ENCODE data around the gene NADK. TPM values are rescaled to one million over a fixed set of nuclear protein-coding genes. Genes with fewer than 3 reads are reported as not detected.
"Not testable (repeated sequence)": the region's sequence is repeated elsewhere in the genome, so short reads cannot be mapped to it uniquely, and the experiment has no call there.

The NADK gene
- total and polyA plus RNA-seq, 10 of the 15 experiments (the other 5 are each of a cell fraction or from before 2014, with no cell fraction given), result 1.1 to 93.2 (median 46.9) TPM

GRCh38 chr1:1752190-1752589, 26.1 kb downstream of the NADK start:
- in situ Hi-C loops (cut with MboI), result no loop called here
- no peaks in the 10 kb centered on the region for H4K20me1 ChIP-seq (ENCODE audit: control insufficient read depth, insufficient read depth)
- H3K4me3 ChIP-seq, result no peak overlapping the region
- no peak for ATAC-seq
- no peaks in the 10 kb centered on the region for H3K27me3 ChIP-seq (replicated peaks in 1 of 2; ENCODE audit: control insufficient read depth in 2 of 2, insufficient read depth in 2 of 2, low read length in 1 of 2)
- SMC1A ChIA-PET (ENCODE audit: uncharacterized antibody, unreplicated experiment), result interaction anchor here (0.6 to 0.8 kb wide), 2 partner anchors 16 to 25 kb away, joined by 3 read pairs; no protein-coding TSS in a partner anchor
- H3K9ac ChIP-seq (ENCODE audit: control insufficient read depth, insufficient read depth, low read length), result no peak overlapping the region
- CTCF ChIA-PET, result no interaction called here
- no peak overlapping the region for H3K27ac ChIP-seq (ENCODE audit: control insufficient read depth, insufficient read depth)
- H3K4me2 ChIP-seq (ENCODE audit: control insufficient read depth, insufficient read depth), result no peak overlapping the region
- peaks cover 8 to 26% of the 10 kb centered on the region in 2 experiments; a peak in 3 of 4 replicates for H3K36me3 ChIP-seq (ENCODE audit: control insufficient read depth in 2 of 2, insufficient read depth in 2 of 2, low read length in 1 of 2)
- no peak overlapping the region for H2AFZ ChIP-seq (ENCODE audit: control insufficient read depth, low read depth, low read length)
- no peak for DNase-seq (ENCODE audit: low read depth, low spot score)
- intact Hi-C loops (cut with micrococcal nuclease; ENCODE audit: unreplicated experiment), result no loop called here
- no peak for FAIRE-seq
- POLR2A ChIA-PET, result no interaction called here
- BruUV-seq (replicated peaks), result no TSS peak
- TF ChIP-seq BHLHE40 (IDR thresholded peaks at IDR 0.05; ENCODE audit: borderline replicate concordance in 1 of 2, low read depth in 2 of 2, low read length in 1 of 2), result no peak
- H3K79me2 ChIP-seq (ENCODE audit: control insufficient read depth, insufficient read depth, low read length), result no peaks in the 10 kb centered on the region
- H3K4me1 ChIP-seq (ENCODE audit: control insufficient read depth, insufficient read depth, low read length), result no peaks in the 10 kb centered on the region
- WGBS (ENCODE audit: insufficient coverage, insufficient replicate concordance, low lambda C conversion rate, missing lambda C conversion rate), result 92% methylated on average over 11 of the region's 11 CpGs
- RAD21 ChIA-PET (ENCODE audit: unreplicated experiment), result no interaction called here
- no peaks in the 10 kb centered on the region for H3K9me3 ChIP-seq (replicated peaks; ENCODE audit: control insufficient read depth, insufficient read depth, low read length)

DNA sequence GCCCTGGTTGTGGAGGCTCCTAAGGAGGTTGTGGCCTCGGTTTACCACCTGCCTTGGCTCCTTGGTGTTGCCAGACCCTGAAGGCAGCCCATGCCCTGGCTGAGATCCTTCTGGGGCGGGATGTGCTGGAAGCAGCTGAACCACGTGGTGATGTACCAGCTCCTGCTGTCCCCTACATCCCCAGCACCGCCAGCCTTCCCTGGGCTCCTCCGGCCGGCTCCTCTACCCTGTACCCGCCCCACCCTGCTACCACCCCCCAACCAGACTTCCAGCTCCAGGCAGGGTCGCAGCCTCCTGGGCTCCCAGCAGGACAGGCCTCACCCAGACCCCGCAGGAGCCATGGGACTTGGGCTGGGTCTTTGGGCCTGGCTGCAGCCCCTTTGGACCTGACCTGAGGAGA, 28.3 kb downstream of the NADK start:
- 81% methylated on average over 5 of the region's 9 CpGs for WGBS (ENCODE audit: insufficient coverage, insufficient replicate concordance, low lambda C conversion rate, missing lambda C conversion rate)
- H3K4me1 ChIP-seq (ENCODE audit: control insufficient read depth, insufficient read depth, low read length); DNase-seq (ENCODE audit: low read depth, low spot score); intact Hi-C loops (cut with micrococcal nuclease; ENCODE audit: unreplicated experiment); H3K27me3 ChIP-seq (replicated peaks in 1 of 2; ENCODE audit: control insufficient read depth in 2 of 2, insufficient read depth in 2 of 2, low read length in 1 of 2); H3K9me3 ChIP-seq (replicated peaks; ENCODE audit: control insufficient read depth, insufficient read depth, low read length); H4K20me1 ChIP-seq (ENCODE audit: control insufficient read depth, insufficient read depth); RAD21 ChIA-PET (ENCODE audit: unreplicated experiment); in situ Hi-C loops (cut with MboI); H3K4me3 ChIP-seq; H2AFZ ChIP-seq (ENCODE audit: control insufficient read depth, low read depth, low read length); SMC1A ChIA-PET (ENCODE audit: uncharacterized antibody, unreplicated experiment); FAIRE-seq; CTCF ChIA-PET; ATAC-seq; POLR2A ChIA-PET; BruUV-seq (replicated peaks); H3K4me2 ChIP-seq (ENCODE audit: control insufficient read depth, insufficient read depth); H3K79me2 ChIP-seq (ENCODE audit: control insufficient read depth, insufficient read depth, low read length); H3K9ac ChIP-seq (ENCODE audit: control insufficient read depth, insufficient read depth, low read length); H3K27ac ChIP-seq (ENCODE audit: control insufficient read depth, insufficient read depth): not testable (repeated sequence)
- H3K36me3 ChIP-seq (ENCODE audit: control insufficient read depth in 2 of 2, insufficient read depth in 2 of 2, low read length in 1 of 2), result peaks cover under 1 to 16% of the 10 kb centered on the region in 2 experiments; a peak in 3 of 4 replicates
